ENCODE measurements around the gene VPS26B. TPM values are rescaled to one million over a fixed set of nuclear protein-coding genes. Genes with fewer than 3 reads are reported as not detected.

The VPS26B gene
- total and polyA plus RNA-seq, 8 donors: 42.5 to 64.8 (median 55.8) TPM

DNA sequence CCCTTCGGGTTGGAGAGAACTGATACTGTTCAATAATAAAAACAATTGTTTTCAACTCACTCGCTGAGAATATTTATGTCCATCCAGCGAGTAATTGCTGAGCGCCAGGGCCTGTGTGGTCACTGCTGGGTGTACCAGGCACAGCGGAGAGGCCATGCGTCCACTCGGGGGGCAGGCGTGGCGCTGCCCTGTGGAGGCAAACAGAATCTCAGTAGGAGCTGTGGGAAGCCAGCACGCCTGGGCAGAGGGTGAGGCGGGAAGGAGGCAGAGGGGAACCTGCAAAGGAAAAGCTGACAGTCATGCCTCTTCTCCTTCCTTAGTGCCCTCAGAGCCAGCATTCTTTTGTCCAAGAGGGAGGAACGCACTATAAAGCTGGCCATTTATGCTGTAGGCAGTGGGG is 63.1 kb downstream of the VPS26B start:
- no peak for DNase-seq

DNA sequence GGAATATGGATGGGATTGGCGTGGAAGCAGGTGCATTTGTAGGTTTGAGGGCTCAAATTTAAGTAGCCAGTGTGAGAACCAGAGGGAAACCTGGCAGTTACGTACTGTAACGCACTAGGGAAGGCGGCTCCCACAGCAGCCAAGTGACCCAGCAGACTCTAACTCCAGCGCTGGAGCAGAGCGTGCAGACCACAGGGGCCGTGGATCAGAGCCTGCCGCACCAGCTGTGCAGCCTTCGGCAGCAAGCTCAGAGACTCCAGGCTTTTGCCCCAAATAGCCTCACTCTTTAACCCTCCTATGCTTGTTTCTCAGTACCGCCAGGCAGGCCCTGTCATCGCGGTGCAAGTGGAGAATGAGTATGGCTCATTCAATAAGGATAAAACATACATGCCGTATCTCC is 64.0 kb downstream of the VPS26B start:
- Histone ChIP-seq H3K27ac (no peak overlapping the region), H3K27me3 (peaks cover 0 to 8% of the 10 kb centered on the region in 2 donors), H3K36me3 (no peaks in the 10 kb centered on the region), H3K4me1 (no peaks in the 10 kb centered on the region), H3K9me3 (no peaks in the 10 kb centered on the region), H3K4me3 (no peak overlapping the region)
- ATAC-seq (no peak), DNase-seq (no peak)
- intact Hi-C loops (cut with DNase I): no loop called here
- TF ChIP-seq, protein P1, sequence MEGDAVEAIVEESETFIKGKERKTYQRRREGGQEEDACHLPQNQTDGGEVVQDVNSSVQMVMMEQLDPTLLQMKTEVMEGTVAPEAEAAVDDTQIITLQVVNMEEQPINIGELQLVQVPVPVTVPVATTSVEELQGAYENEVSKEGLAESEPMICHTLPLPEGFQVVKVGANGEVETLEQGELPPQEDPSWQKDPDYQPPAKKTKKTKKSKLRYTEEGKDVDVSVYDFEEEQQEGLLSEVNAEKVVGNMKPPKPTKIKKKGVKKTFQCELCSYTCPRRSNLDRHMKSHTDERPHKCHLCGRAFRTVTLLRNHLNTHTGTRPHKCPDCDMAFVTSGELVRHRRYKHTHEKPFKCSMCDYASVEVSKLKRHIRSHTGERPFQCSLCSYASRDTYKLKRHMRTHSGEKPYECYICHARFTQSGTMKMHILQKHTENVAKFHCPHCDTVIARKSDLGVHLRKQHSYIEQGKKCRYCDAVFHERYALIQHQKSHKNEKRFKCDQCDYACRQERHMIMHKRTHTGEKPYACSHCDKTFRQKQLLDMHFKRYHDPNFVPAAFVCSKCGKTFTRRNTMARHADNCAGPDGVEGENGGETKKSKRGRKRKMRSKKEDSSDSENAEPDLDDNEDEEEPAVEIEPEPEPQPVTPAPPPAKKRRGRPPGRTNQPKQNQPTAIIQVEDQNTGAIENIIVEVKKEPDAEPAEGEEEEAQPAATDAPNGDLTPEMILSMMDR (IDR thresholded peaks at IDR 0.05): no peak

More for the DNA sequence above, 63.1 kb downstream of the VPS26B start:
- TF ChIP-seq, protein P1 (IDR thresholded peaks at IDR 0.05): no peak
- Histone ChIP-seq H3K4me1 (no peaks in the 10 kb centered on the region), H3K27me3 (peaks cover 0 to 10% of the 10 kb centered on the region in 2 donors), H3K27ac (no peak overlapping the region), H3K9me3 (no peaks in the 10 kb centered on the region), H3K4me3 (no peak overlapping the region), H3K36me3 (no peaks in the 10 kb centered on the region)
- ATAC-seq: no peak
- intact Hi-C loops (cut with DNase I): no loop called here

DNA sequence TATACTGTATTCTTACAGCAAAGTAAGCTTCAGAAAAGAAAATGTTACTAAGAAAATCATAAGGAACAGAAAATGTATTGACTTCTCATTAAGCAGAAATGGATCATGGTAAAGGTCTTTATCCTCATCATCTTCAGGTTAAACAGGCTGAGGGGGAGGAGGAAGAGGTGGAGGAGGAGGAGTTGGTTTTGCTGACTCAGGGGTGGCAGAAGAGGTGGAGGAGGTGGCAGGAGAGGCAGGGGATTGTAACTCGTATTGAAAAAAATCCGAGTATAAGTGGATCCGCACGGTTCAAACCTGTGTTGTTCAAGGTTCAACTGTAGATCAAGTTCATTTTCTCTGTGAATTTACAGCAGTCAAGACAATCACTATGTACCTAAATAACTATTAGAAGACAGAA is 64.7 kb downstream of the VPS26B start:
- Histone ChIP-seq H3K4me3 (no peak overlapping the region), H3K36me3 (no peaks in the 10 kb centered on the region), H3K27me3 (peaks cover 0 to 8% of the 10 kb centered on the region in 2 donors), H3K9me3 (no peaks in the 10 kb centered on the region), H3K27ac (no peak overlapping the region), H3K4me1 (no peaks in the 10 kb centered on the region)
- TF ChIP-seq, protein P1 (IDR thresholded peaks at IDR 0.05): no peak
- intact Hi-C loops (cut with DNase I): no loop called here
- DNase-seq: no peak
- ATAC-seq: no peak

GRCh38 chr11:134289789-134290188 is 65.3 kb downstream of the VPS26B start:
- ATAC-seq (no peak), DNase-seq (no peak)
- Histone ChIP-seq H3K27me3 (peaks cover 0 to 8% of the 10 kb centered on the region in 2 donors), H3K36me3 (no peaks in the 10 kb centered on the region), H3K4me3 (no peak overlapping the region), H3K9me3 (no peaks in the 10 kb centered on the region), H3K27ac (no peak overlapping the region), H3K4me1 (no peaks in the 10 kb centered on the region)
- TF ChIP-seq, protein P1 (IDR thresholded peaks at IDR 0.05): no peak
- intact Hi-C loops (cut with DNase I): no loop called here

- TF ChIP-seq, protein P1 (IDR thresholded peaks at IDR 0.05): no peak
- H3K27me3 ChIP-seq: peaks cover 0 to 8% of the 10 kb centered on the region in 2 donors
- no peaks in the 10 kb centered on the region for H3K4me1 ChIP-seq
Observed at GRCh38 chr11:134290646-134291045, 66.2 kb downstream of the VPS26B start.

More at GRCh38 chr11:134290646-134291045, 66.2 kb downstream of the VPS26B start:
- H3K9me3 ChIP-seq: no peaks in the 10 kb centered on the region
- intact Hi-C loops (cut with DNase I): no loop called here
- no peak overlapping the region for H3K27ac ChIP-seq
- no peaks in the 10 kb centered on the region for H3K36me3 ChIP-seq
- H3K4me3 ChIP-seq: no peak overlapping the region
- ATAC-seq: no peak
- DNase-seq: no peak
